Tibial nerve (tissue), 4 donors: ENCODE results near the gene CALR. TPM values are rescaled to one million over a fixed set of nuclear protein-coding genes. Genes with fewer than 3 reads are reported as not detected.
"Not testable (repeated sequence)": the region's sequence is repeated elsewhere in the genome, so short reads cannot be mapped to it uniquely, and the experiment has no call there.

Source experiments
- DNase-seq, 2 donors: peaks; one replicate each; pipeline ENCODE4 v3.0.0-alpha.2; 2019; ENCODE audit warnings: low spot score in 2 of 2
- H3K27ac ChIP-seq, 4 donors: fragments of 200-600 bp; sonication (generic) in 3 of 4; one replicate each; pipeline ENCODE4 v1.5.1; 2017 to 2019; ENCODE audit warnings: mild to moderate bottlenecking in 1 of 4
- H3K27me3 ChIP-seq, 2 donors: fragments of 200-600 bp; sonication (generic) in 1 of 2; one replicate each; pipeline versions ENCODE4 v1.5.1 to v1.6.0; 2017 to 2019
- H3K36me3 ChIP-seq, 3 donors: fragments of 200-600 bp; sonication (generic); one replicate each; pipeline ENCODE4 v1.5.1; 2018 to 2019
- H3K4me1 ChIP-seq, 4 donors: fragments of 200-600 bp; sonication (generic) in 3 of 4; one replicate each; pipeline ENCODE4 v1.5.1; 2017 to 2019
- H3K4me3 ChIP-seq, 4 donors: fragments of 200-600 bp; sonication (generic) in 3 of 4; one replicate each; pipeline ENCODE4 v1.5.1; 2017 to 2019; ENCODE audit warnings: mild to moderate bottlenecking in 1 of 4, moderate library complexity in 1 of 4
- H3K9me3 ChIP-seq, 4 donors: fragments of 200-600 bp; sonication (generic) in 3 of 4; one replicate each; pipeline ENCODE4 v1.5.1; 2017 to 2019
- CTCF ChIP-seq, 5 experiments: fragments of 200-600 bp in 3 of 5; fragments of 450-650 bp in 2 of 5; sonication (generic) in 3 of 5; IDR thresholded peaks; one replicate each; pipeline ENCODE4 v1.5.1; 2016 to 2019; ENCODE audit warnings: antibody characterized with exemption in 5 of 5, mild to moderate bottlenecking in 3 of 5, moderate library complexity in 2 of 5
- EP300 ChIP-seq, 2 donors: sonication (generic); formaldehyde crosslinking; IDR thresholded peaks; one replicate each; pipeline ENCODE4 v1.6.1; 2017; ENCODE audit warnings: antibody characterized with exemption in 2 of 2, mild to moderate bottlenecking in 1 of 2
- POLR2A ChIP-seq, 2 donors: fragments of 450-650 bp; IDR thresholded peaks; one replicate each; pipeline ENCODE4 v1.6.1; 2017; ENCODE audit warnings: antibody characterized with exemption in 2 of 2, mild to moderate bottlenecking in 2 of 2, moderate library complexity in 2 of 2
- WGBS, 2 donors: methylation state at CpG; one replicate each; pipeline ENCODE4 v1.1.5; 2018; 5-methylcytosine and 5-hydroxymethylcytosine counted together
- total RNA-seq, 4 donors: library from RNA; depleted of rRNA; stranded (reverse); fragments of >200 nt; gene quantifications; one replicate each; pipeline ENCODE4 v1.1.0, GENCODE V29; 2016

The CALR gene
- total RNA-seq, 4 donors from 2014 or later = 173 to 398 (median 313) TPM

DNA sequence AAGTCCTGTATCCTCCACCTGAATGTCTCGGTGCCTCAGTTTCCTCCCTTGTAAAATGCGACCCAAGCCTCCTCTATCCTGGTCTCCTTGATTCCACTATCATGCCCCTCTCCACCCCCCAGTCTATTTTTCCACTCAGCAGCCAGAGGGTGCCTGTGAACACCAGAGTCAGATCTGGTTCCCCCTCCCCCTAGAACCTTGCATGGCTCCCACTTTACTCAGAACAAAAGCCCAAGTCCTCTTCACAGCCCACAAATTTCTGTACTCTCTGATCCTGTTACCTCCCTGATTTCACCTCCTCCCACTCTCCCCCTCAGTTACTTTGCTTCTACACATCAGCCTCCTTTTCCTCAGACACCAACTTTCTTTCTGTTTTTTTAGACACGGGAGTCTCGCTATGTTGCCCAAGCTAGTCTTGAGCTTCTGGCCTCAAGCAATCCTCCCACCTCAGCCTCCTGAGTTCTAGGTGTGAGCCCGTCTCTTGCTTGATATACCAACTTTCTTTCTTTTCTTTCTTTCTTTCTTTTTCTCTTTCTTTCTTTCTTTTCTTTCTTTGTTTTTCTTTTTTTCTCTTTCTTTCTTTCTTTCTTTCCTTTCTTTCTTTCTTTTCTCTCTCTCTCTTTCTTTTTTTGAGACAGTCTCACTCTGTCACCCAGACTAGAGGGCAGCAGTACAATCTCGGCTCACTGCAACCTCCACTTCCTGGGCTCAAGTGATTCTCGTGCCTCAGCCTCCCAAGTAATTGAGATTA, 31.8 kb downstream of the CALR start:
- 91 to 92% methylated on average over 7 of the region's 7 CpGs for WGBS, 2 donors
- TF ChIP-seq EP300 (IDR thresholded peaks at IDR 0.05) = no peak
- no peak for TF ChIP-seq POLR2A (IDR thresholded peaks at IDR 0.05)
- TF ChIP-seq CTCF (IDR thresholded peaks at IDR 0.05) = no peak
- peaks cover 0 to 5% (median 2%) of the 10 kb centered on the region in 4 donors for H3K4me1 ChIP-seq
- no peaks in the 10 kb centered on the region for H3K27me3 ChIP-seq
- H3K9me3 ChIP-seq = no peaks in the 10 kb centered on the region
- no peak overlapping the region for H3K27ac ChIP-seq
- no peak overlapping the region for H3K4me3 ChIP-seq
- DNase-seq = no peak
- H3K36me3 ChIP-seq = no peaks in the 10 kb centered on the region

- H3K9me3 ChIP-seq = no peaks in the 10 kb centered on the region
- H3K27me3 ChIP-seq = no peaks in the 10 kb centered on the region
- DNase-seq = no peak
- peaks cover 0 to 6% (median 0%) of the 10 kb centered on the region in 4 donors for H3K4me1 ChIP-seq
- TF ChIP-seq CTCF (IDR thresholded peaks at IDR 0.05) = no peak
- TF ChIP-seq EP300 (IDR thresholded peaks at IDR 0.05) = no peak
- TF ChIP-seq POLR2A (IDR thresholded peaks at IDR 0.05) = no peak
- no peak overlapping the region for H3K27ac ChIP-seq
- no peak overlapping the region for H3K4me3 ChIP-seq
- 88 to 92% methylated on average over 16 of the region's 16 CpGs for WGBS, 2 donors
- H3K36me3 ChIP-seq = no peaks in the 10 kb centered on the region
These were observed 34.8 kb downstream of the CALR start for GRCh38 chr19:12973236-12973635.

DNA sequence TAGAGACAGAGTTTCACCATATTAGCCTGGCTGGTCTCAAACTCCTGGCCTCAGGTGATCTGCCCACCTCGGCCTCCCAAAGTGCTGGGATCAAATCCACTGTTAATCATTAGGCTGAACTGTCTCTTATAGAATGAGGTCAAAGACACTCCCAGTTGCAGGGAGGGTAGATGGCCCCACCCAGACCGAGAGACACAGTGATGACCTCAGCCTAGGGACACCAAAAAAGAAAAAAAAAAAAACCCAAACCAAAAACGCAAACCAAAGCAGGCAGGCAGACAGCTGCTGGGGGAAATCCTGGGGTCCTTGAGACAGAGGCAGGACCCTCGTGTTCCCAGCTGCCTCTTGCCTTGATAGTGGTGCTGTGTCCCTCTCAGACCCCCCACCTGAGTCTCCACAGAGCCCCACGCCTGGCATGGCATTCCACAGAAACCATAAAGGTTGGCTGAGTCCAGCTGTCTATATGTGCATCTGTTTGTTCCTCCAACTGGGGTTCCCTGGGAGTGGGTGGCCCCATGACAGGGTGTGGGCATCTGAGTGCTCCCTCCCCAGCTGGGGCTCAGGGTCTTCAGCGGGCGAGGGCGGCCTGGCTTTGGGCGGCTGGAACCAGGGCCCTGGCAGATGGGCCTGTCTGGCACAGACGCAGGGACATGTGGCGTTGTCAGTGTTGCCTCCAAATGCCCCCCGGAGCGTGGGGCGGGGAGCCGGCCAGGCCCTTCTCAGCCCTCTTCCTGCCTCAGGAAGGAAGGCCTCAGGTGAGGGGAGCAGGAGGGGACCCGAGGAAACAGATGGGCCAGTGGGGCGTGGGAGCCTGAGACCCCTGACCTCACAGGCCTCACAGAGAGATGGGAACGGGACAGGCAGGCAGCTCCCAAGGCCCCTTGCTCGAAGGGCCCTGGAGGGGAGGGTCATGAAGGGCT, 36.2 kb downstream of the CALR start:
- WGBS, 2 donors = 52 to 70% methylated on average over 9 to 18 of the region's 19 CpGs
- H3K27ac ChIP-seq = no peak overlapping the region
- TF ChIP-seq EP300 (IDR thresholded peaks at IDR 0.05) (no peak), POLR2A (IDR thresholded peaks at IDR 0.05) (no peak), CTCF (IDR thresholded peaks at IDR 0.05) (no peak)

GRCh38 chr19:12975221-12975741, 36.9 kb downstream of the CALR start:
- 78 to 88% methylated on average over 6 to 7 of the region's 17 CpGs for WGBS, 2 donors
- H3K4me1 ChIP-seq = peaks cover 0 to 6% (median 0%) of the 10 kb centered on the region in 4 donors
- no peak for DNase-seq
- H3K4me3 ChIP-seq = no peak overlapping the region
- H3K27ac ChIP-seq = no peak overlapping the region
- H3K27me3 ChIP-seq = no peaks in the 10 kb centered on the region
- TF ChIP-seq POLR2A (IDR thresholded peaks at IDR 0.05) (no peak), EP300 (IDR thresholded peaks at IDR 0.05) (no peak), CTCF (IDR thresholded peaks at IDR 0.05) (no peak)
- no peaks in the 10 kb centered on the region for H3K36me3 ChIP-seq
- no peaks in the 10 kb centered on the region for H3K9me3 ChIP-seq

More for the DNA sequence above, 36.2 kb downstream of the CALR start:
- Histone ChIP-seq H3K9me3 (no peaks in the 10 kb centered on the region), H3K4me1 (peaks cover 0 to 6% (median 0%) of the 10 kb centered on the region in 4 donors), H3K4me3 (no peak overlapping the region), H3K27me3 (no peaks in the 10 kb centered on the region), H3K36me3 (no peaks in the 10 kb centered on the region)
- no peak for DNase-seq

DNA sequence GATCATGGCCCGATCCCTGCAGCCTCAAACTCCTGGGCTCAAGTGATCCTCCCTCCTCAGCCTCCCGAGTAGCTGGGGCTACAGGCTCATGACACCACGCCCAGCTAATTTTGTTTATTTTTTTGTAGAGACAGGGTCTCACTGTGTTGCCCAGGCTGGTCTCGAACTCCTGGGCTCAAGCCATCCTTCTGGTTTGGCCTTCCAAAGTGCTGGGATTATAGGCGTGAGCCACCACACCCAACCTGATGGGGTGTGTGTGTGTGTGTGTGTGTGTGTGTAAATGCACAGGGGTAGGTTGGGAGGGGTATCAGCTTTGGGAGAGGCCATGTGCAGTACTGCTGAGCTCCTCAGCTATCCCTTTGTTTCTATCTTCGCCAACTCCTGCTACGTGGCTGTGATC, 37.7 kb downstream of the CALR start:
- not testable (repeated sequence) for H3K9me3 ChIP-seq, H3K36me3 ChIP-seq, H3K27ac ChIP-seq, H3K27me3 ChIP-seq, H3K4me1 ChIP-seq, H3K4me3 ChIP-seq, DNase-seq
- WGBS, 2 donors = 81 to 86% methylated on average over 7 of the region's 7 CpGs
